Adrenal gland (tissue), 12 donors: ENCODE measurements around the gene HPSE2. TPM values are rescaled to one million over a fixed set of nuclear protein-coding genes. Genes with fewer than 3 reads are reported as not detected.

Experiments
- DNase-seq, 7 donors: peaks; one replicate each; pipeline ENCODE4 v3.0.0-alpha.2; 2019 to 2020
- H3K27ac ChIP-seq, 5 donors: fragments of 200-600 bp; sonication (generic) in 4 of 5; 1 replicate in 3 of 5; 2 replicates in 2 of 5; pipeline versions ENCODE4 v1.5.1 to v1.8.0; 2016 to 2020; ENCODE audit warnings: mild to moderate bottlenecking in 1 of 5
- H3K27me3 ChIP-seq: fragments of 200-600 bp; 2 replicates; pipeline ENCODE4 v1.8.0; 2021
- H3K36me3 ChIP-seq, 2 donors: fragments of 200-600 bp; replicated peaks in 1 of 2; 1 replicate in 1 of 2; 2 replicates in 1 of 2; pipeline versions ENCODE4 v1.5.1 to v1.8.0; 2018 to 2022
- H3K4me1 ChIP-seq, 2 donors: fragments of 200-600 bp; replicated peaks in 1 of 2; 1 replicate in 1 of 2; 2 replicates in 1 of 2; pipeline versions ENCODE4 v1.5.1 to v1.8.0; 2018 to 2021
- H3K4me3 ChIP-seq, 4 donors: fragments of 200-600 bp; sonication (generic) in 3 of 4; one replicate each; pipeline ENCODE4 v1.5.1; 2016 to 2018
- H3K9me3 ChIP-seq, 3 donors: fragments of 200-600 bp; sonication (generic) in 1 of 3; replicated peaks in 1 of 3; 1 replicate in 2 of 3; 2 replicates in 1 of 3; pipeline versions ENCODE4 v1.5.1 to v1.8.0; 2016 to 2021
- CTCF ChIP-seq, 6 experiments: fragments of 450-650 bp in 4 of 6; fragments of 200-600 bp in 2 of 6; sonication (generic) in 1 of 6; IDR thresholded peaks; 1 replicate in 5 of 6; 2 replicates in 1 of 6; pipeline versions ENCODE4 v1.5.1 to v1.8.0; 2016 to 2021; ENCODE audit warnings: antibody characterized with exemption in 6 of 6, mild to moderate bottlenecking in 2 of 6, moderate library complexity in 1 of 6
- POLR2A ChIP-seq, 2 donors: fragments of 450-650 bp; IDR thresholded peaks; one replicate each; pipeline ENCODE4 v1.6.1; 2017; ENCODE audit warnings: antibody characterized with exemption in 2 of 2, mild to moderate bottlenecking in 2 of 2, moderate library complexity in 1 of 2
- WGBS, 4 donors: extraction: QIAGEN DNeasy Blood & Tissue Kit in 2 of 4; methylation state at CpG; one replicate each; pipeline versions ENCODE4 v1.1.5 to v1.1.7; 2013 to 2017; 5-methylcytosine and 5-hydroxymethylcytosine counted together
- intact Hi-C, 2 donors: fragments of 100-400 bp; cut with DNase I; formaldehyde crosslinking; loops; one replicate each; pipeline versions ENCODE4 v1.14.1 to v1.15.0; 2022 to 2023
- polyA plus RNA-seq, 3 donors: library from polyadenylated mRNA; stranded (reverse); fragments of 200-250 nt in 2 of 3; fragments of 350-450 nt in 1 of 3; fragmentation: Illumina TruSeq in 1 of 3; extraction: RNeasy Lipid Tissue Mini Kit (QIAGEN cat#74804) in 1 of 3; gene quantifications; one replicate each; pipeline ENCODE4 v1.2.3, GENCODE V29; 2013 to 2014
- total RNA-seq, 9 donors: library from RNA; depleted of rRNA in 4 of 9; stranded (reverse); fragments of >200 nt in 4 of 9; fragments of 120-200 nt in 1 of 9; fragmentation: NEBNext Ultra II Directional in 1 of 9; extraction: Animal tissue kit (Norgen Biotek cat#: 25700) in 1 of 9; gene quantifications; one replicate each; pipeline versions ENCODE4 v1.1.0 to v1.2.4, GENCODE V29; 2013 to 2023
- donor health status: healthy with polysubstance abuse.
- donor health status: Bipolar disorder and iron deficiency.
- donor health status: DM: yes; HTN: yes; CAD: no.
- donor health status: DM: no; HTN: no; CAD: no.
- donor health status: DM: no; HTN: no; CAD: no.
- donor health status: DM: yes; HTN: yes; CAD: no.

The HPSE2 gene
- total and polyA plus RNA-seq, 12 donors = under 0.01 to 0.16 (median 0.10) TPM; not detected in 9

- TF ChIP-seq CTCF (IDR thresholded peaks at IDR 0.05) (no peak), POLR2A (IDR thresholded peaks at IDR 0.05) (no peak)
- 81 to 93% (median 85%) methylated on average over 2 of the region's 2 CpGs for WGBS, 4 donors
- no peak overlapping the region for H3K27ac ChIP-seq
- no peaks in the 10 kb centered on the region for H3K27me3 ChIP-seq
- H3K9me3 ChIP-seq = no peaks in the 10 kb centered on the region
- no peak for DNase-seq
- intact Hi-C loops = no loop called here
- no peak overlapping the region for H3K4me3 ChIP-seq
- H3K4me1 ChIP-seq = no peaks in the 10 kb centered on the region
- no peaks in the 10 kb centered on the region for H3K36me3 ChIP-seq
These were observed 753.6 kb downstream of the HPSE2 start for GRCh38 chr10:98482096-98482495.

- Histone ChIP-seq H3K9me3 (no peaks in the 10 kb centered on the region), H3K27ac (no peak overlapping the region), H3K36me3 (no peaks in the 10 kb centered on the region), H3K4me3 (no peak overlapping the region), H3K4me1 (no peaks in the 10 kb centered on the region), H3K27me3 (no peaks in the 10 kb centered on the region)
- intact Hi-C loops = no loop called here
- 73 to 82% (median 78%) methylated on average over 5 of the region's 5 CpGs for WGBS, 4 donors
- no peak for DNase-seq
- no peak for TF ChIP-seq POLR2A (IDR thresholded peaks at IDR 0.05)
- TF ChIP-seq CTCF (IDR thresholded peaks at IDR 0.05) = no peak
These were observed 754.2 kb downstream of the HPSE2 start for GRCh38 chr10:98481404-98481945.

- H3K9me3 ChIP-seq = no peaks in the 10 kb centered on the region
- H3K4me3 ChIP-seq = no peak overlapping the region
- no peak for DNase-seq
- intact Hi-C loops = no loop called here
- no peaks in the 10 kb centered on the region for H3K27me3 ChIP-seq
- H3K36me3 ChIP-seq = no peaks in the 10 kb centered on the region
- TF ChIP-seq CTCF (IDR thresholded peaks at IDR 0.05) (no peak), POLR2A (IDR thresholded peaks at IDR 0.05) (no peak)
- 50 to 66% (median 56%) methylated on average over 6 of the region's 6 CpGs for WGBS, 4 donors
- H3K27ac ChIP-seq = no peak overlapping the region
- no peaks in the 10 kb centered on the region for H3K4me1 ChIP-seq
These were observed 757.0 kb downstream of the HPSE2 start for GRCh38 chr10:98478430-98479222.

DNA sequence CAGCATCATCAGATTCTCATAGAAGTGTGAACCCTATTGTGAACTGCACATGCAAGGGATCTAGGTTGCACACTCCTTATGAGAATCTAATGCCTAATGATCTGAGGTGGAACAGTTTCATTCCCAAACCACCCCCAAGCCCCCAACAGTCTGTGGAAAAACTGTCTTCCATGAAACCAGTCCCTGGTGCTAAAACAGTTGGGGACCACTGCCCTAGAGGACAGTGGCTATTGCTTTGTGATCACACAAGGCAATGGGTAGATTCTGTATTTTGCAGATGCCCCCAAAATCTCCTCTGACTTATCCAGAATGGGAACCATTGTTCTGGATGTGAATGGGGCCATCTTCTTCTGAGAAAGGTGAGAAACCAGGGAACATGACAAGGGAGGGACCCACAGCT, 757.8 kb downstream of the HPSE2 start:
- H3K36me3 ChIP-seq = no peaks in the 10 kb centered on the region
- intact Hi-C loops = no loop called here
- H3K4me3 ChIP-seq = no peak overlapping the region
- DNase-seq = no peak
- TF ChIP-seq CTCF (IDR thresholded peaks at IDR 0.05) (no peak), POLR2A (IDR thresholded peaks at IDR 0.05) (no peak)
- H3K4me1 ChIP-seq = no peaks in the 10 kb centered on the region
- no peaks in the 10 kb centered on the region for H3K27me3 ChIP-seq
- H3K27ac ChIP-seq = no peak overlapping the region
- no peaks in the 10 kb centered on the region for H3K9me3 ChIP-seq
